ENCODE data around the gene MLXIP. TPM values are rescaled to one million over a fixed set of nuclear protein-coding genes. Genes with fewer than 3 reads are reported as not detected.

The MLXIP gene
- polyA plus RNA-seq, 3 donors, result 32.7 to 52.6 (median 46.4) TPM

DNA sequence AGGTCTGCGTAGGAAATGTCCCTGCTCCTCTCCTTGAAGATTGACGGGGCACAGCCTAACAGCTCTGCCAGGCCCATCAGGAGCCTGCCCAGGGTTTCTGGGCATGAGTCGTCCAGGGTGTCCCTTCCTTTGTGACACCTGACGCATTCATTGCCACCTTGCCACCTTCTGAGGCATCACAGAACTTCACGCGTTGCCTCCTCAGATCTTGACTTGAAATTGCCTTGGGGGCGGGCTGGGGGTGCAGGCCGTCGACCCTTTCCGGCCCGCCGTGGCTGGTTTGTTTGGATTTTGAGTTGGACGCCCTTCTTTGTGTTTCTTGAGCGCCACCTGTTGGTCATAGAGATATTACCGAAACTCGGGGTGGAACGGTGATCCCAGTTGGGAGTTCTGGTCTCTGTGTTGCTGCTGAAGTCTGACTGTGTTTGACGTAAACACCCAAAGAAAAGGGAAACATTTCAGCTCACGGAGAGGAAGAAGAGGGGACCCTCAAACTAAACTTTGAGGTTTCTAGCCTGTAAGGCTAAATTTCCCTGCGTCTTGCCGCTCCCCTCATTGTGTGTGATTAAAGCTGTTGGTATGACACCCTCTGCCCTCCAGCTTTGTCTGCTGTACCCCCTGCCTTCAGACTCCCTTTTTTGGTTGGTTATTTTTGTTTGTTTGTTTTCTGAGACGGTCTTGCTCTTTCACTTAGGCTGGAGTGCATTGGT is 44.6 kb downstream of the MLXIP start:
- DNase-seq, result peak; percentile 69

DNA sequence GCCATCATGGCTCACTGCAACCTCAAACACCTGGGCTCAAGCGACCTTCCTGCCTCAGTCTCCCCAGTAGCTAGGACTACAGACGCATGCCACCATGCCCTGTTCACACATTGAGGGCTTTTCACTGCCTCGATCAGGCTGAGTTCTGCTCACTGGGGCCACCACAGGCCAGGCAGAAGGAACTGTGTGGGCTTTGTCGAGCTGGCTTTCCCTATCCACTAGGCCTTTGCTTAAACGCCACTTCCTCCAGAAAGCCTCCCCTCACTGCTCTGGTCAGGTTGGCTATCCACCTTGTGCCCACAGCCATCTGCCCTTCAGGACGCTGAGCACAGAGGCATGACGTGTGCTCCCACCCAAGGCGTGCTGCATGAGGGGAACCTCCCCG is 45.2 kb downstream of the MLXIP start:
- no peak for DNase-seq

DNA sequence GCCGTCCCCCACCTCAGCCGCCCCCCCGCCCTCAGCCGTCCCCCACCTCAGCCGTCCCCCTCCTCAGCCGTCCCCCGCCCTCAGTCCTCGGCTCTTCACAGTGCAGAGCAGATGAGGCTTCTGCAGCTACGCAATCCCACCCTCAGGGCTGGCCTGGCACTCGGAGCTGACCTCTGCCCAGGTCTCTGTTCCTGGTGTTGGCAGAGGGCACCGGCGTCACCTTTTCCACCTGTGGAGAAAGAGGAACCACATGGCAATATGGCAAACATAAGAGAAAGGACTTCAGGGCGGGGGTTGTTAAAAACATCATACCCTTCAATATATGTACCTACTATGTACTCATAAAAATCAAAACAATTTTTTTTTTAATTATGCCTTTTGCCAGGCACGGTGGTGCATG is 45.8 kb downstream of the MLXIP start:
- DNase-seq, result no peak

DNA sequence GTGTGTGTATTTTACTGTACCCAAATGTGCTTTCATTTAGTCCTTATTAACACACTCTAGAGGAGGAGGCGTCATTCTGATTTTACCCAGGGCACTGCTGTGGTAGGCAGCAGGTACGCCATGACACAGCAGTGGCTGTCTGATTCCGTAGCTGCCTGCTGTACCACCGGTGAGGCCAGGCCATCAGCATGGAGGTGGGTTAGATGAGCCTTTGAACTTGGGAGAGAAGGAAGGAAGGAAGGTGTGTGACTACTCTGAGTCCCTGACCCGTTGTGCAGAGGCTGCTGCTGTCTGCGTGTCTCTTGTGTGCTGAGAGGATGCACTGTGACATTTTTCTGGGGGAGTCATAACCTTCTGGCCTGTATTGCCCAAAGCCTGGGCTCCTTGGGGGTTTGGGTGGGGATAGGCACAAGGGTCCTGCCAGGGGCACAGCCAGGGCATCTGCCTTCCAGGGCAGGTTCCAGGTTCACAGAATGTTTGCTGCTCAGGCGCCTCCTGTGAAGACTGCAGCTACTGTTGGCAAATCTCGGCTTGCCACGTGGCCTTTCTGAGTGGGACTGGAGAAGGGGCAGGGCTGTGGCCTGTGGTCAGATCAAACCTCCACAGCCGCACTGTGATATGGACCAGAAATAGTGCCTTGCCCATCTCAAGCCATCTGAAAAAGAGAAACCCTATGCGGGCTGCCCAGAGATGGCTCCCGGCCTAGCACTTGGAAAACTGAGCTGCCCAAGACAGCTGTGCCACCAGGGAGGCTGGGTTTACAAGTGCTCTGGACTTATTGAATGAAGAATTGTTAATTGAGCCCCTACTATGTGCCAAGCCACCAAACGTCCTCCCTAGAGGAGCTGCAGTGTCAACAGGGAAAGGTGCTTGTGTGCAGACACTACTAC is 47.1 kb downstream of the MLXIP start:
- no peak for DNase-seq

DNA sequence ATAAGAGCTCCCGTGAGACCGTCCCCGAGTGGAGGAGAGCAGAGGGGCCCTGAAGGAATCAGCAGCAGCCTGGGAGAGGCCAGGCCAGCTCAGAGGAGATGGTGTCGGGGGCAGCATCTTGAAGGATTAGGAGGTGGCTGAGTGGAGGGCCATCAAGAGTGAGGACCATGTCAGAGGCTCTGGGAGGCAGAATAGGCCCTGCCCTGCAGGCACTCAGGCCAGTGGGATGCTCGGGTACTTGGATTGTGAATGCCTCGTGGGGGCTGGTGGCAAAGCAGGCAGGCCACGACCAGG is 47.7 kb downstream of the MLXIP start:
- no peak for DNase-seq

DNA sequence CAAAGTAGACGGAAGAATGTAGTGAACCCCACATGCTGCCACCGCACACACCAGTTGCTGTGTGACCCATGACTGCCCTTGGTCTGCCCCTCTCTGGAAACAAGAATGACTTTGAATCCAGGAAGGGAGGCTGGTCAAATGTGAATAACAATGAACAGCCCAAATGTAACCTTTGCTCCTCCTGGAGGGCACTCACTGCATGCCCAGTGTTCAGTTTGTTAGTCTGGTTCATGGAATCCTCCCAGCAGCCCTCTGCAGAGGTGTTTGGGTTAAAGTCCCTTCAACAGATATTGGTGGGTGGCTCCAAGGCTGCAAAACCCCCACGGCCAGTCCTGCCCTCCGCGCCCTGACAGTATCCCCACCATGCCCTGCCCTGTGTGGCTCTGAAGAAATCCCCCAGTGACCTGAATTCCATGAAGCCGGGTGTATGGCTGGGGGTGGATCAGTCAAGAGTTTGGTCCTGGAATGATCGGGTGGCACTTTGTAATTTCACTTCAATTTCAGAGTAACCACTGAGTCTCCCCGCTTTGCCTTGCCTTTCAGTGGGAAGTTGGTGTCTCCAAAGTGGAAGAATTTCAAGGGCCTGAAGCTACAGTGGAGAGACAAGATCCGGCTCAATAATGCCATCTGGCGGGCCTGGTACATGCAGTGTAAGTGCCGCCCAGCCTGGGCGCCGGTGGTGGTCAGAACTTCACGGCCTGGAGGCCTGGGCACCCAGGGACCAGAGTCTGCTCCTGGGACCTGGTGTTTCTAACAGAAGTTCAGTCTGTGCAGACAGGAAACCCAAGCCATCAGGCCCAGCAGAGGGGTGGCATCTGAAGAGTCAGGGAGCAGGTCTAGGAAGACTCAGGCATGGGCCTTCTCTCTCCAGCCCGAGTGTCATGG is 48.4 kb downstream of the MLXIP start:
- DNase-seq, result no peak

DNA sequence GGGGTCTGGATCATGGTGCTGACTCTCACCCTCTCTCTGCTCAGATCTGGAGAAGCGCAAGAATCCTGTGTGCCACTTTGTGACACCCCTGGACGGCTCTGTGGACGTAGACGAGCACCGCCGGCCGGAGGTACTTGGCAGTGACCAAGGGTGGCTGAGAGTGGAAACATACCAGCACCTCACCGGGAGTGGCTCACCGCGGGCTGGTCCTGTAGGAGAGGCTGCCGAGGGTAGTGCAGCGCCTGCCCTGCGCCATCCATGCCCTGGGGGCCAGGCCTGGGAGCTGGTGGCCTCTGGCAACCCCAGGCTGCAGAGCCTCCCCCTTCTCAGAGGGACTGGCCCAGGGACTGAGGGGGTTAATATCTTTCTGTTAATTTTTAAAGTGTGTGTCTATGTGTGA is 49.3 kb downstream of the MLXIP start:
- DNase-seq, result no peak

DNA sequence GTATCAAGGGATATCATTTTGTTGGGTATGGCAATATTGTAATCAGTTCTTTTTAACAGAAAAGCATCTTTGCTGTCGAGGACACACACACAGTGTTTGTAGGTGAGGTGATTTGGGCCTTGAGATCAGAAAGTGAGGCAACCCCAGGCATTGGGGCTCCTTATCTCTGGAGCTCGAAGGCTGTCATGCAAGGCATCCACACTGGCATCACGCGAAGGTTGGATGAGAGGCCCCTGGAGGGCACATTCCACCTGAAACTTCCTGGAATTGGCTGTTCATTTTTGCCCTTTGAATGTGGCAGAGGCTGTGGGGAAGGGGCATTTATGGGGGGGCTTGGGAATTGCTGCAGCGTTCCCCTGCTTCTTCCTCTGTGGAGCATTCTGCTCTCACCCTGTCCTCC is 49.9 kb downstream of the MLXIP start:
- DNase-seq, result no peak

DNA sequence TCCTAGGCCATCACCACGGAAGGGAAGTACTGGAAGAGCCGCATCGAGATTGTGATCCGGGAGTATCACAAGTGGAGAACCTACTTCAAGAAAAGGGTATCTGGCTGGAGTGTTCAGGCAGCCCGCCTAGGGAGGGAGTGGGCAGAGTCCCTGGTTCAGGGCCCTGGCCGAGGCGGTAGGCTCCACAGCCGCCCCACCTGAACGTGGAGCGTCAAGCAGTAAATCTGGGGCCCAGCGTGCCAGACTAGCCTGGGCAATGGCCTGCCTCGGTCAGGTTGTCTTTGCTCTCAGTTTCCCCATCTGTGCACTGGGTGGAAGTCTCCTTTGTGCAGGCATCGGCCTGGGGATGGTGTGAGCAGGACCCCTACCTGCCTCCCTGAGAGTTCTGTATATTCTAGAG is 50.6 kb downstream of the MLXIP start:
- no peak for DNase-seq

DNA sequence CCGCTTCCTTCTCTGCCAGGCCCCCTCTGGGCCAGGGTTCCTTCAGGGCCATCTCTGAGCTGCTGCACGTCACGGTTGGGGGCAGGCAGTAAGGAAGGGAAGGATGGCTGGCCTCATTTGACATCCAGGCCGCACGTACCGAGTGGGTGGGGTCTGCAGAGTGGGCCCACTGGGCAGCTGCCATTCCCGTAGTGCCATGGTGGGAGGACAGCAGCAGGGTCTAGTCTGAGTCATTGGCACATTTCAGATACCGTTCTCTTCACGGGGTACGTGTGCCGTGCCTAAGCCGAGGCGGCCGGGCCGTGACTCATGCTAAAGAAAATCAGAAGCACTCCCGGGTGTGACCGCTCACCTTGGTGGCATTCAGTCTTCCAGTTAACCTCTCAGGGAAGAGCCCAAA is 51.6 kb downstream of the MLXIP start:
- no peak for DNase-seq

DNA sequence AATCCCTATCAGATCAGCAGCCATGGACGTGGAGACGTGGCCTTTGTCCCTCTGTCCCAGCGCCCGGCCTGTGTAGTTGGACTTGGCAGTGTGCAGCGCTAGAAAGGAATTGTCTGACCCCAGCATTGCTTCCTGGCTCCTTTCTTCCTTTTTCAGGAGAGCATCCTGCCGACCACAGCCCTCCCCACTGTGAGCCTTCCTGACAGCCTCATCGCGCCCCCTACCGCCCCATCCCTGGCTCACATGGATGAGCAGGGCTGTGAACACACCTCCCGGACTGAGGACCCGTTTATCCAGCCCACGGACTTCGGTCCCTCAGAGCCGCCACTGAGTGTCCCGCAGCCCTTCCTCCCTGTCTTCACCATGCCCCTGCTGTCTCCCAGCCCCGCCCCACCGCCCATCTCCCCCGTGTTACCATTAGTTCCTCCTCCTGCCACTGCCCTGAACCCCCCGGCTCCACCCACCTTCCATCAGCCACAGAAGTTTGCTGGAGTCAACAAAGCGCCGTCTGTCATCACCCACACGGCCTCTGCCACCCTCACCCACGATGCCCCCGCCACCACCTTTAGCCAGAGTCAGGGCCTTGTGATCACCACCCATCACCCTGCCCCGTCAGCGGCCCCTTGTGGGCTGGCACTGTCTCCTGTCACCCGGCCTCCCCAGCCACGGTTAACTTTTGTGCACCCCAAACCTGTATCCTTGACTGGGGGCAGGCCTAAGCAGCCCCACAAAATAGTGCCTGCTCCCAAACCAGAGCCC is 54.8 kb downstream of the MLXIP start:
- DNase-seq, result no peak

DNA sequence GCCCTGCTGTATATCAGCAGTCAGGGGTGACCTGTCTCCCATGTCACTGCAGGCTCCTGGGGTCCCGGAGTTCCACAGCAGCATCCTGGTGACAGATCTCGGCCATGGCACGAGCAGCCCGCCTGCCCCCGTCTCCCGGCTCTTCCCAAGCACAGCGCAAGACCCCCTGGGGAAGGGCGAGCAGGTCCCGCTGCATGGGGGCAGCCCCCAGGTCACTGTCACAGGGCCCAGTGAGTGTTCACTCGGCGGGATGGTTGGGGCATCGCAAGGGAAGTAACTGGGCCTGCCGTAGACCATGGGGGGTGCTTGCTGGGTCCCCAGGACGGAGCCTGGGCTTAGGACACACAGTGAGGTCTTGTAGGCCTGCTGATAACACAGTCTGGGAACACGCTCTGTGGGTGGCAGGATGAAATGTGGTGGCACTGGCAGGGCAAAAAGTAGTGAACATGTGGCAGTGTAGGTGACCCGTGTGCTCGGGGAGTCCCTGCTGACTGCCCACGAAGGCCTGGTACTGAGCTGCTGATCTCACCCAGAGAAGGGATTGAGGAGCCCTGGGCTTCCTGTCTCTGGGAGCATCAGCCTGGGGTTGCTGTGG is 57.0 kb downstream of the MLXIP start:
- no peak for DNase-seq

DNA sequence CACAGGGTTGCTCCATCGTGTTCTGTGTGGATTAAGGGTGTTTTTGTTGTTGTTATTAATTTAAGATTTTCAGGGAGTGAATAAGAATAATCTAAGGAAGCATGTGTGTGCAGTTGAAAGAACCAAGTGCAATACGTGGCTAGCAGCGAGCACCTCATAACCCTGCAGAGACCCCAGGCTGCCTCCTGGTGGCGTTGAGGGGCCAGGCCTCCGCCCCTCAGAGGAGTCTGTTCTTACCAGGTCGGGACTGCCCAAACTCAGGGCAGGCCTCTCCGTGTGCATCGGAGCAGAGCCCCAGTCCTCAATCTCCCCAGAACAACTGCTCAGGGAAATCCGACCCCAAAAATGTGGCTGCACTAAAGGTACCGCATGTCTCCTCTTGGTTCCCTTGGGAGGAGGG is 58.7 kb downstream of the MLXIP start:
- DNase-seq, result no peak

DNA sequence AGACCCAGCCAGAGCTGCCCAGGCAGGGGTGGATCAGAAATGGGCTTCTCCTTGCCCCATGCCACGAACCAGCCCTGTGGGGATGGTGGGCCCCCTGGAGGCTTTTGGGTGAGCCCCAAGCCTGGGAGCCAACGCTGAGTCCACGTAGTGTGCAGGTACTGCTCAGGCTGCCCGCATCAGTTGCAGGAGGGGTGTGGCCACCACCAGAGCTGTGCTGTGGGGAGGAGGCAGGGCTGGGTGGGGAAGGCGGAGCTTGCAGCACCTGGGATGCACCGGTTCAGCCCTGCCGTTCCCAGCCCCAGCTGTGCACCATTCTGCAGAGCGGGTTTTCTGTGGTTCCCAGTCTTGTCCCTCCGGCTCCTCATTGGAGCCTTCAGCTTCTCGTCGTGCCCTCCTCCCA is 59.1 kb downstream of the MLXIP start:
- no peak for DNase-seq

DNA sequence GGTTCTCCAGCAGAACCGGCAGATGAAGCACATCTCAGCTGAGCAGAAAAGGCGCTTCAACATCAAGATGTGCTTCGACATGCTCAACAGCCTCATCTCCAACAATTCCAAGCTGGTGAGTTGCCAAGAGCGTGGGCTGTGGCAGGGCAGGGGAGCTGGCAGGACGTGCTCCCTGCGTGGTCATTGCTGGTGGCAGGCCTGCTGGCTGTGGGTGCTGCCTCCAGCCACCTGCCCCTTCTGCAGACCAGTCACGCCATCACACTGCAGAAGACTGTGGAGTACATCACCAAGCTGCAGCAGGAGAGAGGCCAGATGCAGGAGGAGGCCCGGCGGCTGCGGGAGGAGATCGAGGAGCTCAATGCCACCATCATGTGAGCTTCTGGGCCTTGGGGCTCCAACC is 59.6 kb downstream of the MLXIP start:
- no peak for DNase-seq

DNA sequence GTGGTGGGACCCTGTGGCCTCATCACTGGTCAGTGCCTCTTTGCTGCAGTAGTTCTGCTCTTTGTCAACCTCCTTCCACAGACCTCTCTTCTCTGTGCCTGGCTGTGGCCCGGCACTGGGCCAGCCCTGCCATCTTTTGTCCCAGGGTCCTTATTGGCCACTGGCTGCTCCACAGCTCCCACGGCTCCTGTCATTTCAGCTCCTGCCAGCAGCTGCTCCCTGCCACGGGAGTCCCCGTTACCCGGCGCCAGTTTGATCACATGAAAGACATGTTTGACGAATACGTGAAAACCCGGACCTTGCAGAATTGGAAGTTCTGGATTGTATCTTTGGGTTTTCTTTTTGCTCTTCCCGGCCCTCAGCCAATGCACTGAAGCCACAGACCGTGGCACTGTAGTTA is 60.1 kb downstream of the MLXIP start:
- DNase-seq, result no peak

DNA sequence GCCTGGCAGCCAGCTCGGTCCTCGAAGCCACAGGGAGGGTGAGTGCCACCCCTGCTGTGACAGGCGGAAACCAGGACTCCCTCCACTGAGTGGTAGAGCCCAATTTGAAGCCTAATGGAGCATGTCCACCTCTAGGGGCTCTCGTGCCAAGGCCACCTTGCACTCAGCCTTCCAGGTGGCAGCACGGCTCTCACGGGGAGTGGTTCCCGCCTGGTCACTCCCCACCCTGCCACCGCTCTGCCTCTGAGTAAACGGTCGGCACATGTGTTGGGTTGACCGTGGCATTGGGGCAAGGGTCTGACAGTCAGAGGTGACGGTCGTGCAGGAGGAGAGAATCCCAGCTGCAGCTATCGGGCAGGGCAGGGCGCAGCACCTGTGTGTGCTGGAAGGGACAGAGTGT is 60.7 kb downstream of the MLXIP start:
- no peak for DNase-seq

DNA sequence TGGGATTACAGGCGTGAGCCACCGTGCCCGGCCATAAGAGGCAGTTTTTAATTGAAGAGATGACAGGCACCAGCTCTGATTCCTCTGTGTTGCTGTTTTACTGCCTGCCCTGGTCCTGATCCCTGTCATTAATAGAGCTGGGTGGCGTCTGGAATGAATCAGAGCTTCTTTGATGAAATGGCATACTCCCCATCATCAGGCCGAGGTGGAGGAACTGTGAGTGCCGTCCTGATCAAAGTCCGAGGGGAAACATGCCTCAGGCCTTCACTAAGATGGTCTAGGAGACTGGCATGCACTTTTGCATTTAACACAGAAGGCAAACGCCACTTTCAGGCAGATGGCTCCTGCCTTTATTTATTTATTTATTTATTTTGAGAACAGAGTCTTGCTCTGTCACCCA is 61.4 kb downstream of the MLXIP start:
- DNase-seq, result no peak

DNA sequence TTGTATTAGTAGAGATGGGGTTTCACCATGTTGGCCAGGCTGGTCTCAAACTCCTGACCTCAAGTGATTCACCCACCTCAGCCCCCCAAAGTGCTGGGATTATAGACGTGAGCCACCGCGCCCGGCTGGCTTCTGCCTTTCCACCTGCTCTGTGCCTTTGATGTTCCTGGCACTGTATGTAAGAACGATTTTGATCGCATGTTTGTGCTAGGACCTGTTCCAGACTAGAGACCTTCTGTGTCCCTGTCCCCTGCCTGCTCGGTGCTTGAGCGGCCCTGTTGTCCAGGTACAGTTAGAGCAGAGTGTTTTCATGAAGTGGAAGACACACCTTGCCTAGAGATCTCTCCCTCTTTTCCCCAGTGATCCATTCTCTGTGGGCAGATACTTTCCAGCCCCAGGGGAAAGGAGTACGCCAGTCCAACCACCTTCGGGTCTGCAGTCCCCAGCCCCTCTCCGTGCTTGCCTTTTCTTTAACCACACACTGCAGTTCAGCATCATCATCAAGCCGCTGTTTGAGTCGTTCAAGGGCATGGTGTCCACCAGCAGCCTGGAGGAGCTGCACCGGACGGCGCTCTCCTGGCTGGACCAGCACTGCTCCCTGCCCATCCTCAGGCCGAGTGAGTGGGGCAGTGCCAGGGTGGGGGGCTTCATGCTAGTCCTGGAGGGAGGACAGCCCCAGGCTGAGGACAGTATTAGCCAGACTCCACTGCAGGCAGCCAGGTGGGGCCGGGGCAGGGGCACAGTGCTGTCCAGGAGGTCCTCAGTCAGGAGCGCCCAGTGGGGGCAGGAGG is 62.1 kb downstream of the MLXIP start:
- DNase-seq, result no peak

DNA sequence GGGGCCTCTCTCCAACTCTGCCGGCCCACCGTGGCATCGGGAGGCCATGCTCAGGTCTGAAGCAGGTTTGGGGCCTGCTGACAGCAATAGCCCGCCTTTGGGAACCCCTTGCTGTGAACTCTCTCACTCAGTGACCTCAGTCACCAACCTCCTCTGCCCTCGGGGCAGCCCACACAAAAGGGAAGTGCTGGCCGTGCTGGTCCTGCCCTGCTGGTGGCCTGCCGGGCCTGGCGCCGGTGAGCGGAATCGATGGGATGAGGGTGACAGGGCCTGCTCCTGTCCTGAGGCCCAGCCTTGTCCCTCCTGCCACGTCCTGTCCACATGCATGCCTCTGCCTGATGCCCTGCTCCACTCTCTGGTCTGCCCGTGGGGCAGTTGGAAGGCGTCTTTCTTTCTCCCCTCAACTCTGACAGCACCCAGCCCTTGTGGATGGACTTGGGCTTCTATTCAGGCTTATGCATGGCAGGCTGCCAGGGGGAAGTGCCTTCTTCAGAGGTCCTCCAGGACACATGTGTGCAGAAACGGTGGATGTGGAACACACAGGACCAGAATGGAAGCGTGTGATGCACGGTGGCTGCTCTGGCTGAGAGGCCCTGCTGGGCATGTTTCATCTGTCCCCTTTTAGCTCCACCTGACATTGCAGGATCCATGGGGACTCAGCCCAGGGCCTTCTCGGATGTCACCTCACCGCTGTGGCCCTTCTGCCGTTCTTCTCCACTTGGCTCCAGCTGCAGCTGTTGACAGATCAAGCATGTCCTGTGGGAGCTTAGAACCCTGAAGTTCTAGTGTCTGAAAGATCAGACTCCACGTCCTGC is 63.6 kb downstream of the MLXIP start:
- no peak for DNase-seq

Data from renal pelvis (tissue), 4 donors.